ENCODE data around the gene LRRC7. TPM values are rescaled to one million over a fixed set of nuclear protein-coding genes. Genes with fewer than 3 reads are reported as not detected.
A peak's percentile ranks its signal among the peaks of the same experiment; 100 is the strongest.

The LRRC7 gene
- total RNA-seq, 2 experiments from 2014 or later = 0.14 TPM; not detected in 1

- no peaks in the 10 kb centered on the region for H3K36me3 Mint-ChIP-seq
- no peak for DNase-seq
- no peaks in the 10 kb centered on the region for H3K4me1 Mint-ChIP-seq
- H3K9me3 Mint-ChIP-seq = no peaks in the 10 kb centered on the region
- no peaks in the 10 kb centered on the region for H3K27me3 Mint-ChIP-seq
- H3K27ac Mint-ChIP-seq = no peak overlapping the region
- no peak overlapping the region for H3K4me3 Mint-ChIP-seq
Measured at GRCh38 chr1:69750638-69751037, 182.9 kb downstream of the LRRC7 start.

- no peak overlapping the region for H3K27ac Mint-ChIP-seq
- no peaks in the 10 kb centered on the region for H3K27me3 Mint-ChIP-seq
- no peaks in the 10 kb centered on the region for H3K9me3 Mint-ChIP-seq
- no peaks in the 10 kb centered on the region for H3K4me1 Mint-ChIP-seq
- H3K36me3 Mint-ChIP-seq = no peaks in the 10 kb centered on the region
- DNase-seq = no peak
- no peak overlapping the region for H3K4me3 Mint-ChIP-seq
Measured at GRCh38 chr1:69752831-69753230, 185.1 kb downstream of the LRRC7 start.

GRCh38 chr1:69754521-69754920, 186.8 kb downstream of the LRRC7 start:
- Mint-ChIP-seq H3K36me3 (no peaks in the 10 kb centered on the region), H3K4me1 (no peaks in the 10 kb centered on the region), H3K4me3 (no peak overlapping the region), H3K9me3 (no peaks in the 10 kb centered on the region), H3K27ac (no peak overlapping the region), H3K27me3 (no peaks in the 10 kb centered on the region)
- DNase-seq = no peak

GRCh38 chr1:69755647-69756046, 187.9 kb downstream of the LRRC7 start:
- Mint-ChIP-seq H3K9me3 (no peaks in the 10 kb centered on the region), H3K4me1 (no peaks in the 10 kb centered on the region), H3K36me3 (no peaks in the 10 kb centered on the region), H3K27me3 (no peaks in the 10 kb centered on the region), H3K27ac (no peak overlapping the region), H3K4me3 (no peak overlapping the region)
- no peak for DNase-seq

GRCh38 chr1:69765951-69766350, 198.2 kb downstream of the LRRC7 start:
- no peaks in the 10 kb centered on the region for H3K36me3 Mint-ChIP-seq

GRCh38 chr1:69766431-69767180, 198.9 kb downstream of the LRRC7 start:
- H3K4me3 Mint-ChIP-seq = no peak overlapping the region
- DNase-seq = no peak
- no peaks in the 10 kb centered on the region for H3K9me3 Mint-ChIP-seq
- H3K4me1 Mint-ChIP-seq = no peaks in the 10 kb centered on the region
- no peaks in the 10 kb centered on the region for H3K36me3 Mint-ChIP-seq
- H3K27ac Mint-ChIP-seq = no peak overlapping the region
- H3K27me3 Mint-ChIP-seq = no peaks in the 10 kb centered on the region

More at GRCh38 chr1:69765951-69766350, 198.2 kb downstream of the LRRC7 start:
- no peak overlapping the region for H3K4me3 Mint-ChIP-seq
- no peak overlapping the region for H3K27ac Mint-ChIP-seq
- H3K4me1 Mint-ChIP-seq = no peaks in the 10 kb centered on the region
- DNase-seq = no peak
- no peaks in the 10 kb centered on the region for H3K9me3 Mint-ChIP-seq
- H3K27me3 Mint-ChIP-seq = no peaks in the 10 kb centered on the region

- Mint-ChIP-seq H3K36me3 (no peaks in the 10 kb centered on the region), H3K27ac (no peak overlapping the region), H3K4me3 (no peak overlapping the region), H3K9me3 (no peaks in the 10 kb centered on the region), H3K4me1 (no peaks in the 10 kb centered on the region), H3K27me3 (no peaks in the 10 kb centered on the region)
- no peak for DNase-seq
Measured at GRCh38 chr1:69776555-69776954, 208.8 kb downstream of the LRRC7 start.

GRCh38 chr1:69777423-69777822, 209.7 kb downstream of the LRRC7 start:
- Mint-ChIP-seq H3K4me3 (no peak overlapping the region), H3K9me3 (no peaks in the 10 kb centered on the region), H3K36me3 (no peaks in the 10 kb centered on the region), H3K27ac (no peak overlapping the region), H3K27me3 (no peaks in the 10 kb centered on the region), H3K4me1 (no peaks in the 10 kb centered on the region)
- DNase-seq = no peak

GRCh38 chr1:69777971-69778370, 210.2 kb downstream of the LRRC7 start:
- Mint-ChIP-seq H3K36me3 (no peaks in the 10 kb centered on the region), H3K27ac (no peak overlapping the region), H3K9me3 (no peaks in the 10 kb centered on the region), H3K4me3 (no peak overlapping the region), H3K4me1 (no peaks in the 10 kb centered on the region), H3K27me3 (no peaks in the 10 kb centered on the region)
- no peak for DNase-seq

GRCh38 chr1:69787151-69787550, 219.4 kb downstream of the LRRC7 start:
- Mint-ChIP-seq H3K27ac (no peak overlapping the region), H3K36me3 (no peaks in the 10 kb centered on the region), H3K4me3 (no peak overlapping the region), H3K9me3 (no peaks in the 10 kb centered on the region), H3K4me1 (no peaks in the 10 kb centered on the region), H3K27me3 (no peaks in the 10 kb centered on the region)
- DNase-seq = no peak

GRCh38 chr1:69791311-69791710, 223.6 kb downstream of the LRRC7 start:
- no peak overlapping the region for H3K4me3 Mint-ChIP-seq
- H3K27ac Mint-ChIP-seq = no peak overlapping the region
- no peak for DNase-seq
- no peaks in the 10 kb centered on the region for H3K9me3 Mint-ChIP-seq
- H3K27me3 Mint-ChIP-seq = no peaks in the 10 kb centered on the region
- H3K4me1 Mint-ChIP-seq = no peaks in the 10 kb centered on the region
- H3K36me3 Mint-ChIP-seq = no peaks in the 10 kb centered on the region

- Mint-ChIP-seq H3K27me3 (no peaks in the 10 kb centered on the region), H3K4me1 (no peaks in the 10 kb centered on the region), H3K27ac (no peak overlapping the region), H3K9me3 (no peaks in the 10 kb centered on the region), H3K36me3 (no peaks in the 10 kb centered on the region), H3K4me3 (no peak overlapping the region)
- DNase-seq = no peak
Measured at GRCh38 chr1:69794831-69795230, 227.1 kb downstream of the LRRC7 start.

- H3K9me3 Mint-ChIP-seq = no peaks in the 10 kb centered on the region
- no peaks in the 10 kb centered on the region for H3K36me3 Mint-ChIP-seq
- no peaks in the 10 kb centered on the region for H3K27me3 Mint-ChIP-seq
- peak overlapping the region; percentile 35 for H3K27ac Mint-ChIP-seq
- no peak overlapping the region for H3K4me3 Mint-ChIP-seq
- H3K4me1 Mint-ChIP-seq = no peaks in the 10 kb centered on the region
- DNase-seq = no peak
Measured at GRCh38 chr1:69814926-69815325, 247.2 kb downstream of the LRRC7 start.

GRCh38 chr1:69824932-69825331, 257.2 kb downstream of the LRRC7 start:
- no peak overlapping the region for H3K27ac Mint-ChIP-seq
- no peaks in the 10 kb centered on the region for H3K27me3 Mint-ChIP-seq
- H3K4me1 Mint-ChIP-seq = no peaks in the 10 kb centered on the region
- no peak overlapping the region for H3K4me3 Mint-ChIP-seq
- peaks cover 4% of the 10 kb centered on the region for H3K9me3 Mint-ChIP-seq
- DNase-seq = no peak
- H3K36me3 Mint-ChIP-seq = no peaks in the 10 kb centered on the region

GRCh38 chr1:69827732-69828131, 260.0 kb downstream of the LRRC7 start:
- H3K27me3 Mint-ChIP-seq = no peaks in the 10 kb centered on the region

GRCh38 chr1:69833536-69833935, 265.8 kb downstream of the LRRC7 start:
- no peak overlapping the region for H3K4me3 Mint-ChIP-seq
- H3K4me1 Mint-ChIP-seq = no peaks in the 10 kb centered on the region
- DNase-seq = no peak
- H3K27me3 Mint-ChIP-seq = no peaks in the 10 kb centered on the region
- no peaks in the 10 kb centered on the region for H3K36me3 Mint-ChIP-seq
- H3K9me3 Mint-ChIP-seq = peaks cover 1% of the 10 kb centered on the region
- no peak overlapping the region for H3K27ac Mint-ChIP-seq

More at GRCh38 chr1:69827732-69828131, 260.0 kb downstream of the LRRC7 start:
- Mint-ChIP-seq H3K36me3 (no peaks in the 10 kb centered on the region), H3K9me3 (peaks cover 1% of the 10 kb centered on the region), H3K4me3 (no peak overlapping the region), H3K4me1 (no peaks in the 10 kb centered on the region), H3K27ac (no peak overlapping the region)
- no peak for DNase-seq

Measured in activated naive CD8-positive, alpha-beta T cell treated with anti-CD3 and anti-CD28 coated beads for 36 hours (primary cell).